ENCODE results near the gene COQ10A. TPM values are rescaled to one million over a fixed set of nuclear protein-coding genes. Genes with fewer than 3 reads are reported as not detected.

Gene COQ10A
- total and polyA plus RNA-seq, 9 of the 15 experiments (the other 6 are each of a cell fraction or from before 2014, with no cell fraction given), result 3.1 to 26.4 (median 12.7) TPM

GRCh38 chr12:56300644-56301464, 34.1 kb downstream of the COQ10A start (continued):
- TF ChIP-seq HES1 (IDR thresholded peaks at IDR 0.05; ENCODE audit: low read depth) (no peak), PATZ1 (CRISPR knock-in tag; IDR thresholded peaks at IDR 0.05; ENCODE audit: borderline replicate concordance) (no peak), ZEB2 (IDR thresholded peaks at IDR 0.05) (no peak), RERE (CRISPR knock-in tag; IDR thresholded peaks at IDR 0.05; ENCODE audit: borderline replicate concordance) (no peak), CGGBP1 (CRISPR knock-in tag; IDR thresholded peaks at IDR 0.05) (0 out of 2 replicates have a peak, but pooled peaks have one; percentile 46), CHD1 (IDR thresholded peaks at IDR 0.05; ENCODE audit: low read length) (peak; percentile 95), SMARCC2 (IDR thresholded peaks at IDR 0.05; ENCODE audit: low read depth) (0 out of 2 replicates have a peak, but pooled peaks have one; percentile 46), TEAD1 (CRISPR knock-in tag; IDR thresholded peaks at IDR 0.05) (peak in 1 of 2 experiments; percentile 79; a peak in 1 of 4 replicates), SNRNP70 (optimal IDR thresholded peaks at IDR 0.05; ENCODE audit: low read depth, low read length) (no peak), NONO (IDR thresholded peaks at IDR 0.05; ENCODE audit: low read depth in 2 of 2, low read length in 1 of 2) (peak in 1 of 2 experiments; percentile 37; a peak in 1 of 4 replicates), MCM7 (IDR thresholded peaks at IDR 0.05) (no peak), ILK (tag; IDR thresholded peaks at IDR 0.05; ENCODE audit: borderline replicate concordance, low read depth) (no peak), POLR2AphosphoS5 (IDR thresholded peaks at IDR 0.05; ENCODE audit: control insufficient read depth, insufficient read depth, low read depth, low read length) (peak; percentile 85), ZNF766 (CRISPR knock-in tag; conservative IDR thresholded peaks at IDR 0.05) (peak; percentile 67)

Data from K562 (cell line).